Urinary bladder (tissue), 4 donors: ENCODE results near the gene LMO7. TPM values are rescaled to one million over a fixed set of nuclear protein-coding genes. Genes with fewer than 3 reads are reported as not detected.
A peak's percentile ranks its signal among the peaks of the same experiment; 100 is the strongest.

Experiments
- DNase-seq: peaks from one replicate; pipeline ENCODE4 v3.0.0-alpha.2; 2015; ENCODE audit errors: extremely low spot score
- H3K27ac ChIP-seq: one replicate; pipeline ENCODE4 v1.5.1; 2013; ENCODE audit warnings: low read depth, mild to moderate bottlenecking, moderate library complexity
- H3K36me3 ChIP-seq: one replicate; pipeline ENCODE4 v1.6.1; 2013; ENCODE audit warnings: mild to moderate bottlenecking, moderate library complexity; ENCODE audit not compliant: insufficient read depth
- H3K4me1 ChIP-seq: one replicate; pipeline ENCODE4 v1.6.1; 2013; ENCODE audit warnings: mild to moderate bottlenecking, moderate library complexity; ENCODE audit not compliant: insufficient read depth
- H3K4me3 ChIP-seq: one replicate; pipeline ENCODE4 v1.5.1; 2013; ENCODE audit warnings: low read depth, low read length
- WGBS: extraction: QIAGEN DNeasy Blood & Tissue Kit; methylation state at CpG from one replicate; pipeline ENCODE4 v1.1.7; 2013; 5-methylcytosine and 5-hydroxymethylcytosine counted together
- polyA plus RNA-seq: library from polyadenylated mRNA; stranded (reverse); fragments of 200-250 nt; gene quantifications from one replicate; pipeline ENCODE4 v1.2.3, GENCODE V29; 2013
- total RNA-seq: library from RNA; depleted of rRNA; stranded (reverse); fragments of >200 nt; gene quantifications from one replicate; pipeline ENCODE4 v1.2.3, GENCODE V29; 2014
- donor health status: healthy with polysubstance abuse.
- donor health status: healthy.

LMO7 gene
- total and polyA plus RNA-seq, 2 donors: 6.8 to 79.7 TPM

DNA sequence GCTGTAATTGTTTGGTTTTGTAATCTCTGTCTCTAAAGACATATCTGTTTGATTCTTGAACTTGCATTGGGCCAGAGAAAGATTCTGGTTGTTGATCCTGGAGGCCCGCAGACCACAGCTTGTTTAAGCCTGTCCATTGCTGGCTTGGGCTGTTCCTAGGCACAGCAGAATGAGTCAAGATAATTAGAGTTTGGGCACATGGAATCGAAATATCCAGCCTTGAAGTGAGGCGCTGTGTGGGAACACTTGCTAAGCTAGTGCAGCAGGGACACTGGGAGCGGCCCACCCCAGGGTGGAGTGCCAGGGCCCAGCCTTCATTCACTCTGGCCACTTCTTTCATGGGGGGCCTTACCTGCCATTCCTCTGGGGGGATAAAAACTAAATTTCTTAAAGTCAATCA lies 219.7 kb downstream of the LMO7 start:
- H3K4me3 ChIP-seq: no peak overlapping the region
- WGBS: 88% methylated on average over 4 of the region's 4 CpGs
- H3K27ac ChIP-seq: no peak overlapping the region
- DNase-seq: no peak
- H3K36me3 ChIP-seq: peaks cover 3% of the 10 kb centered on the region
- H3K4me1 ChIP-seq: no peaks in the 10 kb centered on the region

DNA sequence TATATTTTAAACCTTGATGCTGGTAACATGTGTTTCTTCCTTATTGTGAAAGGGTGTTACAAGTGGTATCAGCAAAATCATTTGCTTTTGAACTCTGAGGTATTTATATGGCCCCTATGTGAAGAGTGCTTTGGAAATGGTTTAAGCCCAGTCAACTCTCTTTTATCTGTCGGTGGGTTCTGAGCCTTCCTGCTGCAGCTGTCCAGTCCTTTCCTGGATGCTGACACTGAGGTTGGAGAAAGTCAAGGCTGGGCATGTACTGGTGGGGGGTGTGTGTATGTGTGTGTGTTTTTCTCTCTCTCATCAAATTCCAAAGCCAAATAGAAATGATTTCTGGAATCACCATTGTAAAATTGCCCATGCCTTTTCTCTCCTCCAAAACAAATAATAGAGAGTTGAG lies 221.2 kb downstream of the LMO7 start:
- DNase-seq: no peak
- WGBS: 41% methylated on average over 1 of the region's 1 CpG
- Histone ChIP-seq H3K36me3 (peaks cover 3% of the 10 kb centered on the region), H3K4me1 (no peaks in the 10 kb centered on the region), H3K4me3 (no peak overlapping the region), H3K27ac (no peak overlapping the region)

DNA sequence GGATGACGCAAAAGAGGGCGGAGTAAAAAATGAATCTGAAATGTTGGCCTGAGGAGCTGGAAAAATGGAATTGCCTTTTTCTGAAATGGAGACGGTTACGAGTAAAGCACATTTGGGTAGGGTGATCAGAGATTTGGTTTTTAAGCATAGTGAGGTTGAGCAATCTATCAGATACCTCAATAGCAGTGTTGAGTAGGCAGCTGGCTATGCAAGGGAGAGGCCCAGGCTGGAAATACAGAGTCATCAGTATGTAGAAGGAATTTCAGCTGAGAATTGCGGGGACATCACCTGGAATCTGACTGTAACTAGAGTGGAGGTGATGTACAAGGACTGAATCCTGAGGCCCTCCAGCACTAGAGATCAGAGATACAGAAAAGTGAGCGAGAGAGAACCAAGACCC lies 224.8 kb downstream of the LMO7 start:
- no peak for DNase-seq
- 98% methylated on average over 6 of the region's 6 CpGs for WGBS
- H3K27ac ChIP-seq: no peak overlapping the region

DNA sequence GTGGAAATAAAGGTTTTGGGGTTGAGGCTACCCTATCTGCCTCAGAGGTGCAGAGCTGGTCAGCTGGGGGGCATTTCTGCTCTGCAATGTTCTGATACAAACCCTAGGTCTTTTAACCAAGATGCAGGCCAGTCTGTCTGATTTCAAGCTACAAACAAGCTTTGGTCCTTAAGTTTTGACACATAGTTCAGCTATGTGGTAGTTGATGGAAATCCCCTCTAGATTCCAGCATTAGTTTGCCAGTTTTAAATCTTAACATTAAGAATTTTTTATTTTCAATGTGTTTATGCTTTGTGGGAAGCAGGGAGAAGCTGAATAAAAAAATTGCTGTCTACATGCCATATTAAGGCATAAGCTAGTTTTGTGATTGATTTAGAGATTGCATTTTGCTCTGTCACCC lies 225.7 kb downstream of the LMO7 start:
- DNase-seq: no peak
- no peak overlapping the region for H3K27ac ChIP-seq
- no peaks in the 10 kb centered on the region for H3K4me1 ChIP-seq
- H3K36me3 ChIP-seq: no peaks in the 10 kb centered on the region
- H3K4me3 ChIP-seq: no peak overlapping the region

More for the DNA sequence above, 224.8 kb downstream of the LMO7 start:
- Histone ChIP-seq H3K4me1 (no peaks in the 10 kb centered on the region), H3K4me3 (no peak overlapping the region), H3K36me3 (no peaks in the 10 kb centered on the region)

DNA sequence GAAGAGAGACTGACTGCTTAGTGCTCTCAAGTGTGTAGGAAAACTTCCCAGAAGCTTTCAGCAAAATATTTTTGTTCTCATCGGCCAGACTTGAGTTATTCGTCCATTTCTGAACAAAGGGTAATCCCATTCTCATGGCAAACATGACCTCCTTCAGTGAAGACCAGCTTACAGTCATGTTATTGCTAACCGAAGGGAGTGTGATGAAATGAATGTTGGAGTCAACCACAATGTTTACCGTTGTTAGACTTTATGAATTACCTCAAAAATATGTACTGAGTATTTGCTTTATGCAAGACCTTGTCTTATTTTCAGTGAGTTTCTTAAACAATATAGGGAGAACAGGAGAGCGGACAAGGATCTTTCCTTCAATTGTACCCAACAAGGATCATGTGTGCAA lies 228.6 kb downstream of the LMO7 start:
- Histone ChIP-seq H3K4me3 (no peak overlapping the region), H3K4me1 (no peaks in the 10 kb centered on the region), H3K27ac (no peak overlapping the region), H3K36me3 (no peaks in the 10 kb centered on the region)
- no peak for DNase-seq
- 49% methylated on average over 5 of the region's 5 CpGs for WGBS

DNA sequence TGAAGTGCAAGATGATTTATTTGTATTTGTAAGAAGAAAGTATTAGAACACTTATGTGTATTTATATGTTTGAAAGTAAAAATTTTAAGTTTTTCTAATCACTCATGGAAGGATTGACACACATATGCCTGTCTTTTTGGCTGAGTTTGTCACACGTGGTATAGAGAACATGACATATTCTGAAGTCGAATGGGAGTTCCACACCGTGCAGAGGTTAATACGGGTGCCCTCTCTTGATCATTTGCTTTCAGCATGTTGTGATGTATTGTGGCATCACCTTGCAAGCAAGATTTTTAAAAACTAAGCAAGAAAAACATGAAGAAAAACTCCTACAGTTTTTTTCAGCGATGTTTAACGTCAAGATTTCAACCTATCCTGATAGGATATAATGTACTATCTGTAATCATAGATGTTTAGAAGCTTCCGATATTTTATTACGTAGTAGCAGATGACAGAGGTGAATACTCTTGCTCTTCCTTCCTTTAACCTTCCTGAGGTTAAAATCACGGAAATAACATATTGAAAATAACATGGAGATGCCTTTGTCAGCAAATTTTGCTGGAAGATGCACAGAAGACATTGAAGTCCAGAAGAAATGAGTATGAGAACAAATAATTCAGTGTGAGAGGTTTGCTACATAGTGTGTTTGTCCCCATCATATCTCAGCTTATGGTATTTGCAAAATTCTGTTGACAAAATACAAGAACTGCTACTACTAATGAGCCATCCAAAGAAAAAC lies 231.4 kb downstream of the LMO7 start:
- 83% methylated on average over 9 of the region's 9 CpGs for WGBS
- DNase-seq: no peak
- Histone ChIP-seq H3K27ac (no peak overlapping the region), H3K36me3 (no peaks in the 10 kb centered on the region), H3K4me1 (no peaks in the 10 kb centered on the region), H3K4me3 (no peak overlapping the region)

DNA sequence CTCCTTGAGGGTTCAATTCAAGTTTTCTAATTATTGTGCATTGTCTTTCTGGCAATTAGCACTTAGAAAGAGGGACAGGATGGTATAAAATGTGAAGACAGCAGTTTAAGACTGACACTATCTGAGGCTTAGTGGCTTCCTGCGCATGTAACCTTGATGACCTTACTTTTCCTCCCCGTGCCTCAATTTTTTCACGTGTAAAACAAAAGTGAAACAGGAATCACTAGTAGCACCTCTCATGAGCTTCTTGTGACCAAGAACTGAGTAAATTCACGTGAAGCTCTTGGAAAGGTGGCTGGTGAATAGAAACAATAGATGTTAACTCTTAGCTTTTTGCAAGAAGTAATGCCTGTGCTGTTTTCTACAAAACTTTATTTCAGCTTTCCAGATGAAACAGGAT lies 233.9 kb downstream of the LMO7 start:
- no peaks in the 10 kb centered on the region for H3K4me1 ChIP-seq
- no peaks in the 10 kb centered on the region for H3K36me3 ChIP-seq
- H3K4me3 ChIP-seq: no peak overlapping the region
- WGBS: 40% methylated on average over 4 of the region's 4 CpGs
- H3K27ac ChIP-seq: no peak overlapping the region
- DNase-seq: no peak

DNA sequence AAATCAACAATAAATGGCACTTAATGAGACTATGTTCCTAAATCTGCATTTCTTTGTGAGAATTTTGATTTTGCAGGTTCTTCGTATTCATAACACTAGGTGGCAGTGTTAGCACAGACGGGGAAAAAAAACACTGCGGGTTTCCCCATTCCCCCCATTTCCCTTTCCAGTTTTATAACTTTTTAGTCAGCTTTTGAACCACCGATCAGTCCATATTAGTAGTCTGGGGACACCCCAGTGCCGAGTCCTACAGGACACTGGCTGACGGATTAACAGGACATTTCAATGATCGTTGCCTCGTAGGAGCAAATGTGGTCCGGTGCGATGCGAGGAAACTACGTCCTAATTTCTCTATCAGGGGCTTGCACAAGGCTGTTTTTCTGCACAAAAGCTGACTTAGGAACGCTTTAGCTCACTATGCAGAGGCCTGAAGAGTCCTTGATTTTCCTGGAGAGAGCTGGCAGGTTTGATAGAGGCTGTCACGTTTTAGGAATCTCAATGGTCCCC lies 234.3 kb downstream of the LMO7 start:
- peak; percentile 10 for DNase-seq
- WGBS: 17% methylated on average over 14 of the region's 14 CpGs
- no peaks in the 10 kb centered on the region for H3K4me1 ChIP-seq
- H3K4me3 ChIP-seq: peak overlapping the region; percentile 33
- no peak overlapping the region for H3K27ac ChIP-seq
- H3K36me3 ChIP-seq: no peaks in the 10 kb centered on the region

DNA sequence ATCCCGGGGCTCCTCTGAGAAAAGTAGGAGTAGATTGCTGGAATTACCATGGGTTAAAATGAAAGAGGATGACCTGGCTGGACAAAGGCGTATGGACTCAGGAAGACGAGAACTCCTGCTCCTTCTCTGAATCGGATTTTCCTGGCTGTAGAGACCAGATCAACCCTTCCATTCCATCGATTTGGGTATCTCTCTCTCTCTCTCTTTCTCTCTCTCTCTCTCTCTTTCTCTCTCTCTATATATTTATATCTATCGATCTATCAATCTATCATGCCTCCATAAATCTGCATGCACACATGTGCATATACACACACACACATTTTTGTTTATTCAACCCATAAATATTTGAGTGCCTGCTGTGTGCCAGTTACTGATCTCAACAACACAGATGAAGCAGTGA lies 234.9 kb downstream of the LMO7 start:
- H3K36me3 ChIP-seq: no peaks in the 10 kb centered on the region
- H3K27ac ChIP-seq: no peak overlapping the region
- 69% methylated on average over 6 of the region's 6 CpGs for WGBS
- H3K4me1 ChIP-seq: no peaks in the 10 kb centered on the region
- no peak overlapping the region for H3K4me3 ChIP-seq
- DNase-seq: no peak

DNA sequence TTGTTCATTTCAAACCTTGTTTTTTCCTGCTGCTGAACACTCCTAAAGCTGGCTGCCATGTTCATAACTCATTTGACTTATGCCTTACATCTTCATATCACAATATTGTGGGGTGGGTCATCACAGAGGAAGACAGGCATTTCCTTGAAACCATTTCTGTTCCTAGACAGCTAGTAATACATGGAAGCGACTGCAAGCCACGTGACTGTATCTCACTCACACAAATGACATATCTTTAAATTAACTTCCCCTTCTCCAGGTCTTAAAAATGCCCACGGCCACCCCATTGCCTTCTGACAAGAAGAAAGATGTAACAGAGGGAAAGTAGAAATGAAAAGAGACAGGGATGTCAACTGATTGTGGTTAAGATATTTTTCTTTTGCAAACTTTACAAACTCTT lies 236.8 kb downstream of the LMO7 start:
- H3K4me1 ChIP-seq: no peaks in the 10 kb centered on the region
- no peak for DNase-seq
- H3K36me3 ChIP-seq: no peaks in the 10 kb centered on the region
- no peak overlapping the region for H3K4me3 ChIP-seq
- 81% methylated on average over 3 of the region's 3 CpGs for WGBS
- no peak overlapping the region for H3K27ac ChIP-seq

DNA sequence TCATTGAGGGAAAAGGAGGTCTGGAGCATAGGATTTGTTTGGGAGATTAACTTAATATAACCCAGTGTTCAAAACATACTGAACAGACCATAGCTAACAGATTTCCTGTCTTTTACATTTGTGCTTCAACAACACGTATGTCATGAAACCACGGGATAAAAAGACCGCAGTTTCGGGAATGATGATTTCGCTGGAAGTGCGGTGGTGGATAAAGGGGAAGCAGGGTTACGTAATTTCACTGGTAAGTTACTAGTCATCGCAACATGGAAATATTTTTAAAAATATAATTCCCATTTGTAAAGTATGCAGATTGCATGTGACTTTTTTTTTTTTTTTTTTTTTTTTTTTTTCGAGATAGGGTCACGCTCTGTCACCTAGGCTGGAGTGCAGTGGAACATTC lies 237.4 kb downstream of the LMO7 start:
- Histone ChIP-seq H3K4me1 (no peaks in the 10 kb centered on the region), H3K27ac (no peak overlapping the region), H3K36me3 (no peaks in the 10 kb centered on the region), H3K4me3 (no peak overlapping the region)
- DNase-seq: no peak
- 93% methylated on average over 10 of the region's 10 CpGs for WGBS

DNA sequence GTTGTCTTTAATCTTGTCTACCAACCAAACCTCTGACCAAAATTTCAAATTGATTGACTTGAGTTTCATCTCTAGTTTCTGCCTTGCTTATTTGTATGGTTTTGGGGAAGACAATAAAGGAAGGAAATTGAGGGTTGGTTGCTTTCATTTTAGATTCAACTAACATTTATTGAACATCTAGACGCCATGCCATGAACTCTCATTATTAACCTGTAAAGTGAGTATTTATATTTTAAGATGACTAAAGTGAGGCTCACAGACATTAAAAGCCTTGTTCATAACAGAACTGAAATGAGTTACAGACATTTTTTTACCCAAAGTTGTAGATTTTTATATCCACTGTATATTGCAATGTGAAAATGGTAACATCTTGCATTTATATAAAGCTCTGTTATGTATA lies 239.3 kb downstream of the LMO7 start:
- DNase-seq: no peak
- Histone ChIP-seq H3K27ac (no peak overlapping the region), H3K4me1 (no peaks in the 10 kb centered on the region), H3K4me3 (no peak overlapping the region), H3K36me3 (no peaks in the 10 kb centered on the region)
- WGBS: 92% methylated on average over 1 of the region's 1 CpG

DNA sequence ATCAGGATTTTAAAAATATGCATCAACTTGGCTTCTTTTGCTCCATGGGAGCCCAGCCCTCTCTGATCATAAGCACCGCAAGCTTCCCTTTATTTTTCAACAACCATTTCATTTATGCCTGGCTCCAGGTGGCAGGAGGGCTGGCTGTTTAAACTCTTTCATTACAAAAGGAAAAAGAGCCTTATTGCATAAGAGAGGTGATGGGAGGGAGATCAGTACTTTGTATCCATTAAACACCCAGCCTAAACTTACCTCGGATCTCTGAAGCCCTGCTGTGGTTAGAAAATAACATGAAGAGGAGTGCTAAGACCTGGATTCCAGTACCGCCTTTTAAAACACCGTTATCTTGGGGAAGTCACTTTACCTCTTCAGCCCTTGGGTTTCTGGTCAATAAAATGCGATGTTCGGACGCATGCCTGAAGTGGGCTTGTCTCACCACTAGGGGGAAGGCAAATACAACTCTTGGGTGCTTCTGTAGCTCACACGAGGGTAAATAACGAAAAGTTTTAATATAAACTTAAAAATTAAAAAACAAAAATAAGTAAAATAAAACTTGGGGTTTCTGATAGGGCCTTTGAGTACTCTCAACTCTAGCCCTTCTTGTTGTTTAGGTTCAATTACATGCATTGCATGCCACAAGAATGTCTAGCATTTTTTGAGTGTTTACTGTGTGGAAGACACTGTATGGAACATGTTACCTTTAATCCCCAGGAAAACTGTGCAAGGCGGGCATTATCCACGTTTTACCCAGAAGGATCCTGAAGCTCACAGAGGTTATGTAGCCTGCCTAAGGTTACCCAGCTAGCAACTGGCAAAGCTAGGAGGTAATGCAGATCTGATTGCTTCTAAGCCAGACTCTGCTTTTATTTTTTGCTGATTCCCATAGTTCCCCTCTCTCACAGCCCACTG lies 240.3 kb downstream of the LMO7 start:
- Histone ChIP-seq H3K36me3 (no peaks in the 10 kb centered on the region), H3K27ac (no peak overlapping the region), H3K4me1 (no peaks in the 10 kb centered on the region), H3K4me3 (no peak overlapping the region)
- peak; percentile 26 for DNase-seq
- 17% methylated on average over 11 of the region's 11 CpGs for WGBS

DNA sequence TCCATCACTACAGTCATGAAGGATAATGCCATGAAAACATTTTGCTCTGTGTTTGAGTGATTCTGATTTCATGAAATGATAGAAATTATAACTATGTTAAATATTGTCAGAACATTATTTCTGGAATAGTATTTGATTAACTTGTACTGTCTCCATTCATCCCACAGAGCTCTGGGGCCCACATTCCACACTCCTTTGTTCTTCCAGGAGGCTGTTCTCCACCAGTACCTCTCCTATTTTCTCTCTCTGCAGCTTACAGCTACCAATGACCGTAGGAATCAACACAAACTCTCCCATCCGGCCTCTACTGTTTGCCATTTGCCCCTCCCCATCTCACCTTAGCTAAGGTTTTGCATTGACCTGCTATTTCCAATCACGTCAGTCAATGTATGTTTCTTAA lies 240.9 kb downstream of the LMO7 start:
- 94% methylated on average over 3 of the region's 3 CpGs for WGBS
- Histone ChIP-seq H3K36me3 (no peaks in the 10 kb centered on the region), H3K27ac (no peak overlapping the region)

More for the DNA sequence above, 240.9 kb downstream of the LMO7 start:
- no peaks in the 10 kb centered on the region for H3K4me1 ChIP-seq
- no peak for DNase-seq
- H3K4me3 ChIP-seq: no peak overlapping the region
